Epithelial cell of proximal tubule (primary cell): ENCODE results near the gene PMCH. TPM values are rescaled to one million over a fixed set of nuclear protein-coding genes. Genes with fewer than 3 reads are reported as not detected.

Experiments
- total RNA-seq: library from RNA; depleted of rRNA; stranded (reverse); fragments of >200 nt; gene quantifications from 2 replicates; pipeline ENCODE4 v1.2.3, GENCODE V29; 2015

The PMCH gene
- total RNA-seq, 1 donor from 2014 or later, result not detected

Other genes starting within 250 kb of the PMCH start
- gene WASHC3, start 135.8 kb downstream of the PMCH start, total RNA-seq, result 40.3 and 51.0 TPM in 2 replicates
- 43.6 and 61.9 TPM in 2 replicates for gene NUP37, start 77.7 kb downstream of the PMCH start, total RNA-seq
- 8.2 and 24.7 TPM in 2 replicates for gene PARPBP, start 77.7 kb downstream of the PMCH start, total RNA-seq